SJSA1 (cell line): ENCODE data around the gene CHSY1. TPM values are rescaled to one million over a fixed set of nuclear protein-coding genes. Genes with fewer than 3 reads are reported as not detected.
"Not testable (repeated sequence)": the region's sequence is repeated elsewhere in the genome, so short reads cannot be mapped to it uniquely, and the experiment has no call there.

Experiments
- DNase-seq, 2 experiments: peaks; one replicate each; pipeline ENCODE4 v3.0.0-alpha.2; 2015 to 2020; ENCODE audit warnings: low spot score in 2 of 2, low read depth in 1 of 2
- H3K27ac ChIP-seq: fragments of 250-450 bp; sonication (Bioruptor Pico); 2 replicates; pipeline ENCODE4 v1.5.1; 2020; ENCODE audit warnings: mild to moderate bottlenecking, moderate library complexity
- H3K27me3 ChIP-seq: fragments of 250-450 bp; sonication (Bioruptor Pico); replicated peaks from 2 replicates; pipeline ENCODE4 v1.5.1; 2020; ENCODE audit warnings: mild to moderate bottlenecking, moderate library complexity
- H3K36me3 ChIP-seq: fragments of 250-450 bp; sonication (Bioruptor Pico); 2 replicates; pipeline ENCODE4 v1.5.1; 2020; ENCODE audit warnings: mild to moderate bottlenecking
- H3K4me1 ChIP-seq: fragments of 250-450 bp; sonication (Bioruptor Pico); replicated peaks from 2 replicates; pipeline ENCODE4 v1.6.1; 2021; ENCODE audit warnings: mild to moderate bottlenecking
- H3K4me3 ChIP-seq: fragments of 250-450 bp; sonication (Bioruptor Pico); 2 replicates; pipeline ENCODE4 v1.5.1; 2020; ENCODE audit warnings: mild to moderate bottlenecking
- H3K9me3 ChIP-seq: fragments of 250-450 bp; sonication (Bioruptor Pico); replicated peaks from 2 replicates; pipeline ENCODE4 v1.5.1; 2020; ENCODE audit warnings: mild to moderate bottlenecking
- total RNA-seq: library from RNA; depleted of rRNA; stranded (reverse); fragments of >200 nt; shearing (Covaris generic); gene quantifications from 2 replicates; pipeline ENCODE4 v1.2.3, GENCODE V29; 2014

The CHSY1 gene
- total RNA-seq, 1 experiment from 2014 or later, result 62.8 TPM

GRCh38 chr15:101133751-101134261 is 118.0 kb downstream of the CHSY1 start:
- Histone ChIP-seq H3K36me3 (no peaks in the 10 kb centered on the region), H3K27ac (no peak overlapping the region), H3K4me1 (peaks cover 9% of the 10 kb centered on the region)

GRCh38 chr15:101133181-101133460 is 118.7 kb downstream of the CHSY1 start:
- Histone ChIP-seq H3K9me3 (peaks cover 7% of the 10 kb centered on the region; the same call in 1 of the 2 replicates), H3K4me1 (peaks cover 10% of the 10 kb centered on the region), H3K4me3 (no peak overlapping the region), H3K27ac (no peak overlapping the region), H3K27me3 (no peaks in the 10 kb centered on the region), H3K36me3 (no peaks in the 10 kb centered on the region)
- no peak for DNase-seq

More at GRCh38 chr15:101133751-101134261, 118.0 kb downstream of the CHSY1 start:
- Histone ChIP-seq H3K4me3 (no peak overlapping the region), H3K27me3 (no peaks in the 10 kb centered on the region), H3K9me3 (peaks cover 7% of the 10 kb centered on the region; the same call in 1 of the 2 replicates)
- DNase-seq, result no peak

- Histone ChIP-seq H3K27ac (no peak overlapping the region), H3K9me3 (peaks cover 7% of the 10 kb centered on the region; the same call in 1 of the 2 replicates), H3K4me3 (no peak overlapping the region), H3K27me3 (no peaks in the 10 kb centered on the region), H3K4me1 (peaks cover 15% of the 10 kb centered on the region), H3K36me3 (no peaks in the 10 kb centered on the region)
- DNase-seq, result no peak
These were observed 119.3 kb downstream of the CHSY1 start for GRCh38 chr15:101132390-101133180.

GRCh38 chr15:101131489-101132389 is 120.1 kb downstream of the CHSY1 start:
- Histone ChIP-seq H3K27ac (no peak overlapping the region), H3K4me3 (no peak overlapping the region), H3K36me3 (no peaks in the 10 kb centered on the region), H3K9me3 (peaks cover 7% of the 10 kb centered on the region; the same call in 1 of the 2 replicates), H3K27me3 (no peaks in the 10 kb centered on the region), H3K4me1 (peaks cover 24% of the 10 kb centered on the region)
- DNase-seq, result no peak

GRCh38 chr15:101129851-101130380 is 121.9 kb downstream of the CHSY1 start:
- H3K36me3 ChIP-seq, result no peaks in the 10 kb centered on the region
- peaks cover 42% of the 10 kb centered on the region for H3K4me1 ChIP-seq
- no peak overlapping the region for H3K4me3 ChIP-seq
- peaks cover 3% of the 10 kb centered on the region; the same call in 1 of the 2 replicates for H3K9me3 ChIP-seq
- DNase-seq, result no peak
- H3K27ac ChIP-seq, result no peak overlapping the region
- no peaks in the 10 kb centered on the region for H3K27me3 ChIP-seq

GRCh38 chr15:101128221-101129015 is 123.4 kb downstream of the CHSY1 start:
- Histone ChIP-seq H3K27me3 (no peaks in the 10 kb centered on the region), H3K9me3 (no peaks in the 10 kb centered on the region), H3K4me3 (no peak overlapping the region), H3K36me3 (no peaks in the 10 kb centered on the region), H3K27ac (peak overlapping the region; percentile 96), H3K4me1 (peaks cover 57% of the 10 kb centered on the region)
- peak; percentile 78 to 80 for DNase-seq

GRCh38 chr15:101127506-101128076 is 124.3 kb downstream of the CHSY1 start:
- Histone ChIP-seq H3K4me3 (no peak overlapping the region), H3K27ac (peak overlapping the region; percentile 96), H3K36me3 (no peaks in the 10 kb centered on the region), H3K9me3 (no peaks in the 10 kb centered on the region), H3K27me3 (no peaks in the 10 kb centered on the region), H3K4me1 (peaks cover 65% of the 10 kb centered on the region)
- DNase-seq, result peak; percentile 85 to 86

GRCh38 chr15:101126618-101127505 is 125.0 kb downstream of the CHSY1 start:
- DNase-seq, result peak in 1 of 2 experiments; percentile 64
- H3K36me3 ChIP-seq, result no peaks in the 10 kb centered on the region
- H3K9me3 ChIP-seq, result no peaks in the 10 kb centered on the region
- H3K27me3 ChIP-seq, result no peaks in the 10 kb centered on the region
- H3K4me3 ChIP-seq, result no peak overlapping the region
- H3K27ac ChIP-seq, result peak overlapping the region; percentile 96
- H3K4me1 ChIP-seq, result peaks cover 72% of the 10 kb centered on the region

GRCh38 chr15:101125881-101126428 is 125.9 kb downstream of the CHSY1 start:
- Histone ChIP-seq H3K27ac (peak overlapping the region; percentile 96), H3K4me1 (peaks cover 81% of the 10 kb centered on the region)
- H3K36me3 ChIP-seq, H3K9me3 ChIP-seq, H3K27me3 ChIP-seq, H3K4me3 ChIP-seq: not testable (repeated sequence)
- peak in 1 of 2 experiments; percentile 50 for DNase-seq
